HUES48 (cell line): ENCODE data around the gene CITED2.

ENCODE experiments used
- H3K27ac ChIP-seq: one replicate; pipeline ENCODE4 v1.7.0; 2013; ENCODE audit warnings: low read depth, low read length, inconsistent platforms
- H3K27me3 ChIP-seq: 2 replicates; pipeline ENCODE4 v1.6.1; 2013; ENCODE audit warnings: mild to moderate bottlenecking, low read length; ENCODE audit not compliant: control insufficient read depth, insufficient read depth
- H3K36me3 ChIP-seq: 2 replicates; pipeline ENCODE4 v1.6.1; 2013; ENCODE audit warnings: low read length; ENCODE audit not compliant: control insufficient read depth, insufficient read depth
- H3K4me1 ChIP-seq: 2 replicates; pipeline ENCODE4 v1.6.1; 2013; ENCODE audit warnings: mild to moderate bottlenecking, low read length; ENCODE audit not compliant: control insufficient read depth, insufficient read depth
- H3K4me3 ChIP-seq: 2 replicates; pipeline ENCODE4 v1.5.1; 2013; ENCODE audit warnings: mild to moderate bottlenecking, low read depth, low read length
- H3K9ac ChIP-seq: 2 replicates; pipeline ENCODE4 v1.6.1; 2013; ENCODE audit warnings: mild to moderate bottlenecking, low read depth, low read length, moderate library complexity
- H3K9me3 ChIP-seq: 2 replicates; pipeline ENCODE4 v1.6.1; 2013; ENCODE audit warnings: low read length; ENCODE audit not compliant: control insufficient read depth, insufficient read depth

The CITED2 gene

DNA sequence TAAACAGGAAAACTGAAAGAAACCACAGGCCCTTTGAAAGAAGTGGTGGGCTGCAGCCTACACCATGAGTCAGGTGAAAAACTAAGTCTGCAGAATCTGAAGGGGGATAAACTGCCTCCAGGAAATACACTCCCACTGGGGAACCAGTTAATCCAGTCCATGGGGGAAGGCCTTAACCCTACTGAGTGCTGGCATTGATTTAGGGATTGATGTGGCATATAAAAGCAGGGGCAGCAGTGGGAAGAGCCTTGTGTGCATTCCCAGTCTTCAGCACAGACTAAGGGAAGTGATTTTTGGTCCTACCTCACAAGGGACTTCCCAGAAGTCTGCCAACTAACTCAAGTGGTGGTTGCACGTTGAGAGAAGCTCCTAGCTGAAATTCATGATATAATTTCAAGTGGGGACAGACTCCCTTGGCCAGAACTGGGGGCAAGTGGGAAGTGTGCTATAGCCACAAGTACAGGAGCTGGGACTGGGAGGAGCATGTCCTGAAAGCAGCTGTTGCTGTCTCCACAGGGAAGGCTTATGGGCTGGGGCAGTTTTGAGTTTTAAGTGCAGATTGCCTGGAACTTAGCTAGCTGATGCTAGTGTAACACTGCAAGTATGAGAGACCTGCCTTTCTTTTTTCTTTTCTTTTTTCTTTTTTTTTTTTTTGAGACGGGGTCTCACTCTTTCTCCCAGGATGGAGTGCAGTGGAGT is 31.2 kb downstream of the CITED2 start:
- Histone ChIP-seq H3K27me3 (no peaks in the 10 kb centered on the region), H3K36me3 (no peaks in the 10 kb centered on the region), H3K27ac (no peak overlapping the region), H3K4me3 (no peak overlapping the region), H3K9ac (no peak overlapping the region), H3K4me1 (peaks cover 11% of the 10 kb centered on the region), H3K9me3 (no peaks in the 10 kb centered on the region)

DNA sequence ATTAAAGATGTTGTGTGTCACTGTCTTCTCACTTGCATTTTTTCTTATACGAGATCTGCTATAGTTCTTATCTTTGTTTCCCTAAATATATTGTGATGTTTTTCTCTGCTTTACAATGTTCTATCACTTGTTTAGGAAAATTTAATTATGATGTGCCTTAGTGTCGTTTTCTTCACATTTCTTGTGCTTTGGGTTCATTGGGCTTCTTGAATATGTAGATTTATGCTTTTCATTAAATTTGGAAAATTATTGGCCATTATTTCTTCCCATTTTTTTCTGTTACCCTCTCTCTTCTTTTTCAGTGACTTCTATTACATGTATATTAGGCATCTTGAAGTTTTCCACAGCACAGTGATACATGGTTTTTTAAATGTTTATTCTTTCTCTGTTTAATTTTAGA is 33.4 kb downstream of the CITED2 start:
- Histone ChIP-seq H3K27me3 (no peaks in the 10 kb centered on the region), H3K9me3 (no peaks in the 10 kb centered on the region), H3K9ac (no peak overlapping the region), H3K4me3 (no peak overlapping the region), H3K27ac (no peak overlapping the region), H3K36me3 (no peaks in the 10 kb centered on the region), H3K4me1 (peaks cover 11% of the 10 kb centered on the region)

GRCh38 chr6:139338795-139339194 is 35.7 kb downstream of the CITED2 start:
- Histone ChIP-seq H3K9me3 (no peaks in the 10 kb centered on the region), H3K4me3 (no peak overlapping the region), H3K27ac (no peak overlapping the region), H3K4me1 (no peaks in the 10 kb centered on the region), H3K36me3 (no peaks in the 10 kb centered on the region), H3K27me3 (no peaks in the 10 kb centered on the region), H3K9ac (no peak overlapping the region)

- H3K27me3 ChIP-seq: no peaks in the 10 kb centered on the region
- no peak overlapping the region for H3K27ac ChIP-seq
- no peaks in the 10 kb centered on the region for H3K4me1 ChIP-seq
- no peaks in the 10 kb centered on the region for H3K9me3 ChIP-seq
- H3K9ac ChIP-seq: no peak overlapping the region
- no peaks in the 10 kb centered on the region for H3K36me3 ChIP-seq
- no peak overlapping the region for H3K4me3 ChIP-seq
These were observed 36.6 kb downstream of the CITED2 start for GRCh38 chr6:139337830-139338229.

- H3K9me3 ChIP-seq: no peaks in the 10 kb centered on the region
- no peaks in the 10 kb centered on the region for H3K4me1 ChIP-seq
- no peak overlapping the region for H3K4me3 ChIP-seq
- H3K36me3 ChIP-seq: no peaks in the 10 kb centered on the region
- H3K27ac ChIP-seq: no peak overlapping the region
- no peak overlapping the region for H3K9ac ChIP-seq
- H3K27me3 ChIP-seq: no peaks in the 10 kb centered on the region
These were observed 37.4 kb downstream of the CITED2 start for GRCh38 chr6:139337001-139337400.

DNA sequence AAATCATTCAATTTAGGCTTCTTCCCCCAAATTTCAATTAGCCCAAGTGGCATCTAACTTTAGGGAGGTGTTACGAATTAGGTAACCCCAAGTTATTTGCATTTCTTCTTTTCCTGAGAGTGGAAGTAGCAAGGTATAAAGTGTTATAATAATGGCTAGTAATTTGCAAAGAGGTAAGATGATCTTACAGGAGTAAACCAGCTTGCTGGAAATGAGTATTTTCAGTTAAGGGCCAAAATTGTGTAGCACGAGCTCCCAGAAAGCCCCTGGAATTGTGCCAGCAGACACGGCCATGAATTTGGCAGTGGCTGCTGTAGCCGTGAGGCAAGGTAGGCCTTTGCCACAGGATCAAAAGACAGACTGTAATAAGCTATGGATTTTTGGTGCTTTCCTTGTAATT is 38.0 kb downstream of the CITED2 start:
- no peaks in the 10 kb centered on the region for H3K36me3 ChIP-seq
- H3K9ac ChIP-seq: no peak overlapping the region
- no peak overlapping the region for H3K27ac ChIP-seq
- no peaks in the 10 kb centered on the region for H3K27me3 ChIP-seq
- no peaks in the 10 kb centered on the region for H3K4me1 ChIP-seq
- H3K9me3 ChIP-seq: no peaks in the 10 kb centered on the region
- no peak overlapping the region for H3K4me3 ChIP-seq

DNA sequence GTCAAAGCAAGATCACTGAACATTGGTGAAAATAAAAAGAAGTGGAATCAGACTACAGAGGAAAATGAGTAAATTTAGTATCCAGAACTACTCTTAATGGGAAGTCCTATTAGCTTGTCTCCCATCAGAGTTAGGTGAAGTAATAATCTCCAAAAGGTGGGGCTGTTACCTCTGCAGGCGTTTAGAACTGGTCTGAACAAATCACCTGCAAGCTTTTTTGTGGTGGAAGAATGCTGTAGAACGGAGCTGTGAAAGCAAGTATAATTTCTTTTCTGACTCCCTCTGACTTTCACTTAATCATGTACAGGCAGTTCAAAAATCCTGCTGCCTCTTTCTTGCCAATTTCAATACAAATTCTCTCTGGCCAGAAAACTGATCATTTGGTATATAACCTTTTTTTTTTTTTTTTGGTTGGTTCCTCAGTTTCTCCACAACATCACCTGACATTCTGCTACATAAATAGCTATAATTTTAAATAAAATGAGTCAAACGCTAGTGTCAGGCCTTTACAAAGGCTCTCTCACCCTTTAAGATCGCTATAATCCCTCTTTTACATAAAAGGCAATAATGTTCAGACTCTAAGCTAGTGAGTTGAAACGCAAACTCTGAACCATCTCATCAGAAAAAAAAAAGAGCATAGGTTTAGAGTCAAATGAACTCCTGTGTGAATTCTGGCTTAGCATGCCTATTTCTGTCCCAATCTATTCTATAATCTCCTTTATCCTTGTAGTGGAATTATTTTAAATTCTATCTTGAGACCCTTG is 38.8 kb downstream of the CITED2 start:
- Histone ChIP-seq H3K4me1 (no peaks in the 10 kb centered on the region), H3K9ac (no peak overlapping the region), H3K27ac (no peak overlapping the region), H3K4me3 (no peak overlapping the region), H3K9me3 (no peaks in the 10 kb centered on the region), H3K27me3 (no peaks in the 10 kb centered on the region), H3K36me3 (no peaks in the 10 kb centered on the region)

DNA sequence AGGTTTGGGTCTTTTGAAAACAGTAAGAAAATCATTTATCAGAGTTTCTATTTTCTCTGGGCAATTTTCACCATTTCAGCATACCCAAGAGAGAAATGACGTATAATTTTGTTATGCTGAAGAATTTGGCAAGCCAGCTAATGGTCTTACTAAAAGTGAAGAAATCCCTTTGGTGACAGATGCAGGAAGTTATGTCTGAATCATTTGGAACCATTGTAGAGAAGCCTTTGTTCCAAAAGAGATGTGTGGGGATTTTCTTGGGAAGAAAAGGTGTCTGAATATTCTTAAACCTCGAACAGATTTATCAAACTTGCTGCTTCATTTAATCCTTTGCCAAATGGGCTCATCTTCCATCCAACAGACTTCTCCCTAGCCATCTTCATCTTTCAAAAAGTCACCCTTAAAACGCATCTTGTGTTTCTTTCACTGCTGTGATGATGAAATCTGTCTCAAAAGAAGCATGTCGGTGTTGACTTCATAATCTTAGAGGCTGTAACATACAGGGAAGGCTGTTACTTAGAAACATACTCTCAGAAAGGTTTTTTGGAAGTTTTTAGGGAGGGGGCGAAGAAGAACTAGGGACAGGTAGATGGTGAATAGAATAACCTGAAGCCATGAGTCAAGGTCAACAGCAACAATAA is 39.5 kb downstream of the CITED2 start:
- Histone ChIP-seq H3K4me3 (no peak overlapping the region), H3K27me3 (no peaks in the 10 kb centered on the region), H3K4me1 (no peaks in the 10 kb centered on the region), H3K27ac (no peak overlapping the region), H3K9me3 (no peaks in the 10 kb centered on the region), H3K9ac (no peak overlapping the region), H3K36me3 (no peaks in the 10 kb centered on the region)

GRCh38 chr6:139330826-139331500 is 43.5 kb downstream of the CITED2 start:
- H3K36me3 ChIP-seq: no peaks in the 10 kb centered on the region
- H3K4me1 ChIP-seq: no peaks in the 10 kb centered on the region
- no peak overlapping the region for H3K27ac ChIP-seq
- H3K4me3 ChIP-seq: no peak overlapping the region
- H3K27me3 ChIP-seq: no peaks in the 10 kb centered on the region
- H3K9me3 ChIP-seq: 0 out of 2 replicates have a peak, but pooled peaks cover 2% of the 10 kb centered on the region
- no peak overlapping the region for H3K9ac ChIP-seq

GRCh38 chr6:139330306-139330705 is 44.1 kb downstream of the CITED2 start:
- Histone ChIP-seq H3K36me3 (no peaks in the 10 kb centered on the region), H3K9ac (no peak overlapping the region), H3K9me3 (0 out of 2 replicates have a peak, but pooled peaks cover 2% of the 10 kb centered on the region), H3K27me3 (no peaks in the 10 kb centered on the region), H3K4me3 (no peak overlapping the region), H3K4me1 (no peaks in the 10 kb centered on the region), H3K27ac (no peak overlapping the region)
